Sigmoid colon (tissue), 4 donors: ENCODE results near the gene TBL3.

Experiments used
- EP300 ChIP-seq, 4 donors: sonication (generic); formaldehyde crosslinking; IDR thresholded peaks; one replicate each; pipeline ENCODE4 v1.6.1; 2017; ENCODE audit warnings: antibody characterized with exemption in 4 of 4
- POLR2A ChIP-seq, 2 donors: fragments of 450-650 bp; IDR thresholded peaks; one replicate each; pipeline ENCODE4 v1.6.1; 2016; ENCODE audit warnings: antibody characterized with exemption in 2 of 2, mild to moderate bottlenecking in 2 of 2, moderate library complexity in 2 of 2
- POLR2AphosphoS5 ChIP-seq, 4 donors: sonication (generic); formaldehyde crosslinking; IDR thresholded peaks; one replicate each; pipeline ENCODE4 v1.6.1; 2017; ENCODE audit warnings: antibody characterized with exemption in 4 of 4
- TF ChIP-seq, protein P1 (sequence below), 4 experiments: fragments of 450-650 bp in 3 of 4; fragments of 200-600 bp in 1 of 4; IDR thresholded peaks; one replicate each; pipeline ENCODE4 v1.5.1; 2016 to 2019; ENCODE audit warnings: antibody characterized with exemption in 4 of 4, mild to moderate bottlenecking in 3 of 4, moderate library complexity in 2 of 4

DNA sequence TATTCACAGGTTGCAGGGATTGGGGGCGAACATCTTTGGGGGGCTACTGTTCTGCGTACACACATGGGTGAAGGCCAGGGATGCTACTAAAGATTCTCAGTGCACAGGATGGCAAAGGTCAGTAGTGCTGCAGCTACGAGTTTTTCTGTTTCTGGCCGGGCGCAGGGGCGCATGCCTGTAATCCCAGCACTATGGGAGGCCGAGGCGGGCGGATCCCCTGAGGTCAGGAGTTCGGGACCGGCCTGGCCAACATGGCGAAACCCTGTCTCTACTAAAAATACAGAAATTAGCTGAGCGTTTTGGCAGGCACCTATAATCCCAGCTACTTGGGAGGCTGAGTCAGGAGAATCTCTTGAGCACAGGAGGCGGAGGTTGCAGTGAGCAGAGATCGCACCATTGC, 41.7 kb downstream of the TBL3 start:
- TF ChIP-seq, protein P1, sequence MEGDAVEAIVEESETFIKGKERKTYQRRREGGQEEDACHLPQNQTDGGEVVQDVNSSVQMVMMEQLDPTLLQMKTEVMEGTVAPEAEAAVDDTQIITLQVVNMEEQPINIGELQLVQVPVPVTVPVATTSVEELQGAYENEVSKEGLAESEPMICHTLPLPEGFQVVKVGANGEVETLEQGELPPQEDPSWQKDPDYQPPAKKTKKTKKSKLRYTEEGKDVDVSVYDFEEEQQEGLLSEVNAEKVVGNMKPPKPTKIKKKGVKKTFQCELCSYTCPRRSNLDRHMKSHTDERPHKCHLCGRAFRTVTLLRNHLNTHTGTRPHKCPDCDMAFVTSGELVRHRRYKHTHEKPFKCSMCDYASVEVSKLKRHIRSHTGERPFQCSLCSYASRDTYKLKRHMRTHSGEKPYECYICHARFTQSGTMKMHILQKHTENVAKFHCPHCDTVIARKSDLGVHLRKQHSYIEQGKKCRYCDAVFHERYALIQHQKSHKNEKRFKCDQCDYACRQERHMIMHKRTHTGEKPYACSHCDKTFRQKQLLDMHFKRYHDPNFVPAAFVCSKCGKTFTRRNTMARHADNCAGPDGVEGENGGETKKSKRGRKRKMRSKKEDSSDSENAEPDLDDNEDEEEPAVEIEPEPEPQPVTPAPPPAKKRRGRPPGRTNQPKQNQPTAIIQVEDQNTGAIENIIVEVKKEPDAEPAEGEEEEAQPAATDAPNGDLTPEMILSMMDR (IDR thresholded peaks at IDR 0.05) = no peak
- TF ChIP-seq POLR2AphosphoS5 (IDR thresholded peaks at IDR 0.05) (no peak), POLR2A (IDR thresholded peaks at IDR 0.05) (no peak), EP300 (IDR thresholded peaks at IDR 0.05) (no peak)
